ENCODE data around the gene VAV3. TPM values are rescaled to one million over a fixed set of nuclear protein-coding genes. Genes with fewer than 3 reads are reported as not detected.

VAV3 gene
- polyA plus RNA-seq, 1 of the 3 experiments (the other 2 are of a cell fraction), result not detected

GRCh38 chr1:107563441-107563840 lies 401.5 kb downstream of the VAV3 start:
- Histone ChIP-seq H3K79me2 (ENCODE audit: insufficient read depth) (no peaks in the 10 kb centered on the region), H2AFZ (ENCODE audit: low read depth) (no peak overlapping the region), H3K27me3 (ENCODE audit: insufficient read depth) (no peaks in the 10 kb centered on the region), H3K4me2 (no peak overlapping the region), H3K4me3 (ENCODE audit: low read depth in 2 of 2, low read length in 1 of 2) (no peak overlapping the region), H3K9me2 (no peaks in the 10 kb centered on the region), H3K9me3 (no peaks in the 10 kb centered on the region), H3K36me3 (replicated peaks in 1 of 2; ENCODE audit: control insufficient read depth in 1 of 2, insufficient read depth in 2 of 2, low read length in 1 of 2) (no peaks in the 10 kb centered on the region), H3K9ac (no peak overlapping the region), H3K4me1 (ENCODE audit: control insufficient read depth in 1 of 2, insufficient read depth in 2 of 2, low read depth in 1 of 2, low read length in 1 of 2) (no peaks in the 10 kb centered on the region), H3K27ac (ENCODE audit: low read depth in 2 of 2, low read length in 1 of 2) (no peak overlapping the region), H4K20me1 (ENCODE audit: insufficient read depth) (no peaks in the 10 kb centered on the region), H3F3A (replicated peaks; ENCODE audit: insufficient read depth) (no peaks in the 10 kb centered on the region)
- TF ChIP-seq TAF1 (IDR thresholded peaks at IDR 0.05; ENCODE audit: borderline replicate concordance, low read depth, low read length), result no peak
- TF ChIP-seq MAX (IDR thresholded peaks at IDR 0.05; ENCODE audit: low read depth), result no peak
- TF ChIP-seq PBX3 (IDR thresholded peaks at IDR 0.05), result no peak
- TF ChIP-seq SIN3A (IDR thresholded peaks at IDR 0.05; ENCODE audit: borderline replicate concordance, low read depth, low read length), result no peak
- TF ChIP-seq RCOR1 (IDR thresholded peaks at IDR 0.05; ENCODE audit: low read length), result no peak
- TF ChIP-seq TEAD4 (IDR thresholded peaks at IDR 0.05; ENCODE audit: borderline replicate concordance, insufficient read depth), result no peak
- no peak for TF ChIP-seq NFIC (IDR thresholded peaks at IDR 0.05; ENCODE audit: borderline replicate concordance)
- no peak for TF ChIP-seq TCF12 (IDR thresholded peaks at IDR 0.05)
- no peak for TF ChIP-seq USF2 (IDR thresholded peaks at IDR 0.05; ENCODE audit: borderline replicate concordance, low read depth, low read length)
- no peak for TF ChIP-seq FOXJ3 (CRISPR knock-in tag; IDR thresholded peaks at IDR 0.05)
- CTCF ChIA-PET, result no interaction called here
- DNase-seq, result no peak
- 39% methylated on average over 3 of the region's 3 CpGs for WGBS (ENCODE audit: low lambda C conversion rate)
- POLR2A ChIA-PET, result no interaction called here

GRCh38 chr1:107559881-107560280 lies 405.1 kb downstream of the VAV3 start:
- POLR2A ChIA-PET, result no interaction called here
- Histone ChIP-seq H2AFZ (ENCODE audit: low read depth) (no peak overlapping the region), H3K4me2 (no peak overlapping the region), H4K20me1 (ENCODE audit: insufficient read depth) (no peaks in the 10 kb centered on the region), H3K36me3 (replicated peaks in 1 of 2; ENCODE audit: control insufficient read depth in 1 of 2, insufficient read depth in 2 of 2, low read length in 1 of 2) (no peaks in the 10 kb centered on the region), H3K4me3 (ENCODE audit: low read depth in 2 of 2, low read length in 1 of 2) (no peak overlapping the region), H3K9me2 (no peaks in the 10 kb centered on the region), H3K9me3 (no peaks in the 10 kb centered on the region), H3K27ac (ENCODE audit: low read depth in 2 of 2, low read length in 1 of 2) (no peak overlapping the region), H3F3A (replicated peaks; ENCODE audit: insufficient read depth) (no peaks in the 10 kb centered on the region), H3K9ac (no peak overlapping the region), H3K27me3 (ENCODE audit: insufficient read depth) (no peaks in the 10 kb centered on the region), H3K4me1 (ENCODE audit: control insufficient read depth in 1 of 2, insufficient read depth in 2 of 2, low read depth in 1 of 2, low read length in 1 of 2) (peaks cover 0 to 10% of the 10 kb centered on the region in 2 experiments; a peak in 2 of 4 replicates), H3K79me2 (ENCODE audit: insufficient read depth) (no peaks in the 10 kb centered on the region)
- no peak for DNase-seq
- no peak for TF ChIP-seq NRF1 (IDR thresholded peaks at IDR 0.05; ENCODE audit: low read depth, low read length)
- TF ChIP-seq ELF1 (IDR thresholded peaks at IDR 0.05), result no peak
- TF ChIP-seq MXI1 (IDR thresholded peaks at IDR 0.05; ENCODE audit: low read depth, low read length), result no peak
- 55% methylated on average over 3 of the region's 3 CpGs for WGBS (ENCODE audit: low lambda C conversion rate)
- CTCF ChIA-PET, result no interaction called here
